GM23338 (cell line): ENCODE data around the gene CIZ1.

Source experiments
- CREB1 ChIP-seq: fragments of 250-450 bp; sonication (Bioruptor Pico); IDR thresholded peaks from 2 replicates; pipeline ENCODE4 v1.5.0; 2020; ENCODE audit warnings: low read depth, mild to moderate bottlenecking, moderate library complexity
- EZH2 ChIP-seq: fragments of 200-600 bp; sonication (generic); IDR thresholded peaks from one replicate; pipeline ENCODE4 v1.8.0; 2017; ENCODE audit warnings: antibody characterized with exemption, mild to moderate bottlenecking, low read depth; ENCODE audit not compliant: unreplicated experiment
- EZH2phosphoT487 ChIP-seq: fragments of 200-600 bp; sonication (generic); IDR thresholded peaks from one replicate; pipeline ENCODE4 v1.8.1; 2018; ENCODE audit warnings: antibody characterized with exemption; ENCODE audit not compliant: unreplicated experiment
- JUNB ChIP-seq: IDR thresholded peaks from one replicate; pipeline ENCODE4 v1.6.1; 2016; ENCODE audit warnings: antibody characterized with exemption; ENCODE audit not compliant: unreplicated experiment
- POLR2AphosphoS5 ChIP-seq: IDR thresholded peaks from 2 replicates; pipeline ENCODE4 v1.6.1; 2016; ENCODE audit warnings: antibody characterized with exemption, low read depth
- REST ChIP-seq: IDR thresholded peaks from one replicate; pipeline ENCODE4 v1.6.1; 2018; ENCODE audit warnings: antibody characterized with exemption; ENCODE audit not compliant: unreplicated experiment
- TF ChIP-seq, protein P1 (sequence below), 2 experiments: fragments of 200-600 bp in 1 of 2; sonication (generic) in 1 of 2; conservative IDR thresholded peaks; 2 replicates each; pipeline versions ENCODE4 v1.5.1 to v1.6.1; 2016 to 2017; ENCODE audit warnings: antibody characterized with exemption in 2 of 2, low read depth in 2 of 2, mild to moderate bottlenecking in 2 of 2, moderate library complexity in 1 of 2

DNA sequence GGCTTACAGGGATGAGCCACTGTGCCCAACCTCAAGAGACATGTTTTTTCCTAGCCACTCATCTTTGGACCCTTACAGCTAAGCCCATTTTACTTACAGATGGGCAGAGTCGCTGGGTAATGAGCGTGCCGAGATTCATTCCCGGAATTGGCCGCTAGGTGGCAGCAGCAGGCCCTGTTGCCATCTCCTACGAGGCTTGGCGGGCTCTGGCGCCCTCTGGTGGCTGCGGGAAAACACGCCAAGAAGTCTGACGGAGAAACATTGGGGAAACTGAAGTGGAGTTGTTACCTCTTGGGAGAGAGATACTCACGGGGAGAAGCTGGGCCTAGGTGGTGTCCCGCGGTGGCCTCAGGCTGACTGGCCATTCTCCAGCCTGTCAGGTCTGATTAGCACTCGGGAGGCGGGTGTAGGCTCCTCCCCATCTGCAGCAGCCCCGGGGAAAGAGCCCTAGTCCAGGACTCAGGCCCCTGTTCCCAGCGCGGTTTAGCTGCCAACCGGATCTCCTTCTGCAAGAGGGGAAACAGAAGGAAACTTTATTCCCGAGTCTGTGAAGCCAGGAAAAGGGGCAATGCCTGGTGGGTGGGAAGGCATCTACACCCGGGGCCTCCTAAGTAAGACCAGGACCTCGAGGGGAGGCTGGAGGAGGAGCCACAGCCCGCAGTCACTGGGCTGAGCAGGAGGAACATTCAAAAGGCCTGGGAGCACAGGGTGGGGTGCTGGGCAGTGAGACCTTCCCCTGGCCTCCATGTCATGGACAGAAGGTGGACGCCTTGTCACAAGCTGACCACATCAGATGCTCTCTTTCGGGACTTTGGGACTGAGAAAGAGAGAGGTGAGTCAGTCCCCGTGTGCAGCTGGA lies 73.5 kb downstream of the CIZ1 start:
- TF ChIP-seq, protein P1, sequence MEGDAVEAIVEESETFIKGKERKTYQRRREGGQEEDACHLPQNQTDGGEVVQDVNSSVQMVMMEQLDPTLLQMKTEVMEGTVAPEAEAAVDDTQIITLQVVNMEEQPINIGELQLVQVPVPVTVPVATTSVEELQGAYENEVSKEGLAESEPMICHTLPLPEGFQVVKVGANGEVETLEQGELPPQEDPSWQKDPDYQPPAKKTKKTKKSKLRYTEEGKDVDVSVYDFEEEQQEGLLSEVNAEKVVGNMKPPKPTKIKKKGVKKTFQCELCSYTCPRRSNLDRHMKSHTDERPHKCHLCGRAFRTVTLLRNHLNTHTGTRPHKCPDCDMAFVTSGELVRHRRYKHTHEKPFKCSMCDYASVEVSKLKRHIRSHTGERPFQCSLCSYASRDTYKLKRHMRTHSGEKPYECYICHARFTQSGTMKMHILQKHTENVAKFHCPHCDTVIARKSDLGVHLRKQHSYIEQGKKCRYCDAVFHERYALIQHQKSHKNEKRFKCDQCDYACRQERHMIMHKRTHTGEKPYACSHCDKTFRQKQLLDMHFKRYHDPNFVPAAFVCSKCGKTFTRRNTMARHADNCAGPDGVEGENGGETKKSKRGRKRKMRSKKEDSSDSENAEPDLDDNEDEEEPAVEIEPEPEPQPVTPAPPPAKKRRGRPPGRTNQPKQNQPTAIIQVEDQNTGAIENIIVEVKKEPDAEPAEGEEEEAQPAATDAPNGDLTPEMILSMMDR (conservative IDR thresholded peaks at IDR 0.05; ENCODE audit: low read depth in 2 of 2), result peak; percentile 100
- TF ChIP-seq EZH2 (no peak), POLR2AphosphoS5 (no peak), REST (no peak), EZH2phosphoT487 (no peak), CREB1 (CRISPR knock-in tag) (peak; percentile 82), JUNB (no peak)
